ENCODE results near the gene TUG1. TPM values are rescaled to one million over a fixed set of nuclear protein-coding genes. Genes with fewer than 3 reads are reported as not detected.

TUG1 gene
- total RNA-seq = 92.9 and 93.2 TPM in 2 replicates
- long read RNA-seq, full-length matches to known transcripts = 29 of 62 reads
- long read RNA-seq, partial matches to known transcripts = 8 of 62 reads
- long read RNA-seq, other reads (novel, unspliced or antisense) = 25 of 62 reads

- Mint-ChIP-seq H3K36me3 (ENCODE audit: unreplicated experiment) (peaks cover 48% of the 10 kb centered on the region), H3K9me3 (ENCODE audit: unreplicated experiment) (peaks cover 34% of the 10 kb centered on the region), H3K4me1 (ENCODE audit: unreplicated experiment) (peaks cover 51% of the 10 kb centered on the region), H3K27ac (ENCODE audit: unreplicated experiment) (peak within 1 kb of the TSS; percentile 97), H3K4me3 (ENCODE audit: unreplicated experiment) (peak within 1 kb of the TSS; percentile 93), H3K27me3 (ENCODE audit: unreplicated experiment) (no peaks in the 10 kb centered on the region)
- TF ChIP-seq, protein P1, sequence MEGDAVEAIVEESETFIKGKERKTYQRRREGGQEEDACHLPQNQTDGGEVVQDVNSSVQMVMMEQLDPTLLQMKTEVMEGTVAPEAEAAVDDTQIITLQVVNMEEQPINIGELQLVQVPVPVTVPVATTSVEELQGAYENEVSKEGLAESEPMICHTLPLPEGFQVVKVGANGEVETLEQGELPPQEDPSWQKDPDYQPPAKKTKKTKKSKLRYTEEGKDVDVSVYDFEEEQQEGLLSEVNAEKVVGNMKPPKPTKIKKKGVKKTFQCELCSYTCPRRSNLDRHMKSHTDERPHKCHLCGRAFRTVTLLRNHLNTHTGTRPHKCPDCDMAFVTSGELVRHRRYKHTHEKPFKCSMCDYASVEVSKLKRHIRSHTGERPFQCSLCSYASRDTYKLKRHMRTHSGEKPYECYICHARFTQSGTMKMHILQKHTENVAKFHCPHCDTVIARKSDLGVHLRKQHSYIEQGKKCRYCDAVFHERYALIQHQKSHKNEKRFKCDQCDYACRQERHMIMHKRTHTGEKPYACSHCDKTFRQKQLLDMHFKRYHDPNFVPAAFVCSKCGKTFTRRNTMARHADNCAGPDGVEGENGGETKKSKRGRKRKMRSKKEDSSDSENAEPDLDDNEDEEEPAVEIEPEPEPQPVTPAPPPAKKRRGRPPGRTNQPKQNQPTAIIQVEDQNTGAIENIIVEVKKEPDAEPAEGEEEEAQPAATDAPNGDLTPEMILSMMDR (IDR thresholded peaks at IDR 0.05) = no peak
- peak; percentile 99 for DNase-seq (ENCODE audit: extremely low spot score, unreplicated experiment)
Measured at GRCh38 chr22:30968924-30969531, at the start of gene TUG1. Gene TUG1 (plus strand): TSS chr22:30969265.

DNA sequence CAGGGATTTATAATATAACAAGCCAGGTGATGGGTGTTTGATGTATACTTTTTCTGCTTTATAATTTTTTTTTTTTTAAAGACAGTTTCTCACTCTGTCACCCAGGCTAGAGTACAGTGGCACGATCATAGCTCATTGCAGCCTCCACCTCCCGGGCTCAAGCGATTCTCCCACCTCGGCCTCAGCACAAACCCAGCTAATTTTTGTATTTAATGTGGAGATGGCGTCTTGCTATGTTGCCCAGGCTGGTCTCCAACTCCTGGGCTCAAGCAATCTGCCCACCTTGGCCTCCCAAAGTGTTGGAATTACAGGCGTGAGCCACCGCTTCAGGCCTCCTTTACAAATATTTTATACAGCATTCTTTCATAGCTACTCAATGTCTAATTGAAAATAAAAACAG is 49.1 kb upstream of the TUG1 start:
- DNase-seq (ENCODE audit: extremely low spot score, unreplicated experiment) = no peak
- Mint-ChIP-seq H3K9me3 (ENCODE audit: unreplicated experiment) (no peaks in the 10 kb centered on the region), H3K36me3 (ENCODE audit: unreplicated experiment) (peaks cover 5% of the 10 kb centered on the region), H3K27me3 (ENCODE audit: unreplicated experiment) (peaks cover 9% of the 10 kb centered on the region), H3K27ac (ENCODE audit: unreplicated experiment) (no peak overlapping the region), H3K4me1 (ENCODE audit: unreplicated experiment) (peaks cover 9% of the 10 kb centered on the region), H3K4me3 (ENCODE audit: unreplicated experiment) (no peak overlapping the region)
- TF ChIP-seq, protein P1 (IDR thresholded peaks at IDR 0.05) = no peak

DNA sequence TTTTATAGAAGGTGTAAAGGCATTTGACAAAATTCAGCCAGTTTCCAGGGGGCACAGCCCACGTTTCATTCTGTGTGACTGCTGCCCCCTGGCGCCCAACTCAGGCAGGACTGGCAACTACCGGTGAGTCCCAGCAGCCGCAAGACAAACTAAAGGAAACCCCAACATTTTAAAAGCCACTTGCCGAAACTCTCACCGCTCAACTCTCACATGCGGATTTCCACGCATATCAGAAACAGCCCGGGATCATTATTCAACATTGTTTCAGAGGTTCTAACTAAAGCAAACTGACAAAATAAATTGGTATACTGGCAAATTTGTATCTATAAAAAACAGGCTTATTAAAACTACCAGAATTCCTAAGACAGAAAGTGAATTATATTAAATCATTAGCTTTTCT is 48.7 kb upstream of the TUG1 start:
- peak; percentile 91 for DNase-seq (ENCODE audit: extremely low spot score, unreplicated experiment)
- H3K9me3 Mint-ChIP-seq (ENCODE audit: unreplicated experiment) = no peaks in the 10 kb centered on the region
- H3K36me3 Mint-ChIP-seq (ENCODE audit: unreplicated experiment) = peaks cover 7% of the 10 kb centered on the region
- peaks cover 9% of the 10 kb centered on the region for H3K27me3 Mint-ChIP-seq (ENCODE audit: unreplicated experiment)
- TF ChIP-seq, protein P1 (IDR thresholded peaks at IDR 0.05) = peak; percentile 96
- no peak overlapping the region for H3K27ac Mint-ChIP-seq (ENCODE audit: unreplicated experiment)
- no peak overlapping the region for H3K4me3 Mint-ChIP-seq (ENCODE audit: unreplicated experiment)
- peaks cover 9% of the 10 kb centered on the region for H3K4me1 Mint-ChIP-seq (ENCODE audit: unreplicated experiment)

- Mint-ChIP-seq H3K4me1 (ENCODE audit: unreplicated experiment) (peaks cover 9% of the 10 kb centered on the region), H3K9me3 (ENCODE audit: unreplicated experiment) (no peaks in the 10 kb centered on the region), H3K27ac (ENCODE audit: unreplicated experiment) (no peak overlapping the region), H3K36me3 (ENCODE audit: unreplicated experiment) (peaks cover 8% of the 10 kb centered on the region), H3K27me3 (ENCODE audit: unreplicated experiment) (peaks cover 9% of the 10 kb centered on the region), H3K4me3 (ENCODE audit: unreplicated experiment) (no peak overlapping the region)
- peak; percentile 27 for DNase-seq (ENCODE audit: extremely low spot score, unreplicated experiment)
- TF ChIP-seq, protein P1 (IDR thresholded peaks at IDR 0.05) = no peak
Measured at GRCh38 chr22:30921108-30921507, 48.0 kb upstream of the TUG1 start.

DNA sequence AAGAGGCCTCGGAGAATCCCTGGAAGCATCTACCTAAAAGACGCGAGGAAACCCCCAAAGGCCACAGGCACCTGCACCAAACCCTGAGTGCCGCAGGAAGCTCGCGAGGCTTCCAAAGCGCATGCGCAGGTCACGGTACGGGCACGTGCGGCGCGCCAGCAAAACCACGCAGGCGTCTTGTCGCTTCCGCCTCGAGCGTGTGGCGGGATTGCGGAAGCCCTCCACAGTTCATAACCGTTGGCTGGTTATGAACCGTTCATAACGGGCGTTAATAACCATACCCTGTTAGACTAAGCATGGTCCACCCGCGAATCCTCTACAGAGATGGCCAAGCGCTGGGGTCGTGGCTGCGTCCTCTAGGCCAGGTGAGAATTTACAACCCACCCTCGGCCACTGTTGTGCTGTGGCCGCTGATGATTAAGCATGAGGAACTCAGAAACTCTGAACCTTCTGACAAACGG is 46.9 kb upstream of the TUG1 start:
- Mint-ChIP-seq H3K9me3 (ENCODE audit: unreplicated experiment) (no peaks in the 10 kb centered on the region), H3K27ac (ENCODE audit: unreplicated experiment) (no peak overlapping the region), H3K4me1 (ENCODE audit: unreplicated experiment) (peaks cover 9% of the 10 kb centered on the region), H3K27me3 (ENCODE audit: unreplicated experiment) (peaks cover 9% of the 10 kb centered on the region), H3K4me3 (ENCODE audit: unreplicated experiment) (no peak overlapping the region), H3K36me3 (ENCODE audit: unreplicated experiment) (peaks cover 17% of the 10 kb centered on the region)
- peak; percentile 81 for DNase-seq (ENCODE audit: extremely low spot score, unreplicated experiment)
- TF ChIP-seq, protein P1 (IDR thresholded peaks at IDR 0.05) = no peak
